ENCODE measurements around the gene ICAM2.
"Not testable (repeated sequence)": the region's sequence is repeated elsewhere in the genome, so short reads cannot be mapped to it uniquely, and the experiment has no call there.

Gene ICAM2

DNA sequence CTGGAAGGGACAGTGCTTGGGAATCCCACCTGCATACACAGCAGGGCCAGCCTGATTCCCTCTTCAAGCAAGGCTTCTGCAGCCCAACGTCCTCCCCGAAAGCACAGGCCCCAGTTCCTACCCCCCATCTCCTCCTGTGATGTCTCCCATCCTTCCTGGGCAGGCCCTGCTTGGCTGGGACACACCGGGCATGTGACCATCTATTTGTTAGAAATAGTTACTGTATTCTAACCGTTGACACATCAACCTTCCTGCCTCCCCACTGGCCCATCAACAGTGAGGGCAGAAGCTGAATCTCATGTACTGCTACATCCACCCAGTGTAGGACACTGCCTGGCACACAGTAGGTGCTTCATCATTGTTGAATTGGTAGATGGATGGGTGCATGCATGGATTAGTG lies 11.6 kb downstream of the ICAM2 start:
- H3K27me3 ChIP-seq (replicated peaks; ENCODE audit: insufficient read depth, low read length): no peaks in the 10 kb centered on the region
- DNase-seq: no peak
- no peaks in the 10 kb centered on the region for H3F3A ChIP-seq (ENCODE audit: insufficient read depth, low read length)
- H3K9ac ChIP-seq (ENCODE audit: low read length): no peak overlapping the region
- no peaks in the 10 kb centered on the region for H3K36me3 ChIP-seq (replicated peaks; ENCODE audit: insufficient read depth, low read length)
- no peaks in the 10 kb centered on the region for H3K9me3 ChIP-seq (replicated peaks; ENCODE audit: insufficient read depth, low read length)
- no peak overlapping the region for H3K27ac ChIP-seq (ENCODE audit: low read length)
- H3K4me2 ChIP-seq (ENCODE audit: low read depth, low read length): no peak overlapping the region
- H2AFZ ChIP-seq (ENCODE audit: low read length): no peak overlapping the region
- H3K4me1 ChIP-seq (ENCODE audit: low read length): no peaks in the 10 kb centered on the region
- H3K9me2 ChIP-seq (replicated peaks; ENCODE audit: insufficient read depth, low read length): no peaks in the 10 kb centered on the region
- no peak for TF ChIP-seq EZH2phosphoT487 (IDR thresholded peaks at IDR 0.05; ENCODE audit: low read length)
- TF ChIP-seq, protein P1, sequence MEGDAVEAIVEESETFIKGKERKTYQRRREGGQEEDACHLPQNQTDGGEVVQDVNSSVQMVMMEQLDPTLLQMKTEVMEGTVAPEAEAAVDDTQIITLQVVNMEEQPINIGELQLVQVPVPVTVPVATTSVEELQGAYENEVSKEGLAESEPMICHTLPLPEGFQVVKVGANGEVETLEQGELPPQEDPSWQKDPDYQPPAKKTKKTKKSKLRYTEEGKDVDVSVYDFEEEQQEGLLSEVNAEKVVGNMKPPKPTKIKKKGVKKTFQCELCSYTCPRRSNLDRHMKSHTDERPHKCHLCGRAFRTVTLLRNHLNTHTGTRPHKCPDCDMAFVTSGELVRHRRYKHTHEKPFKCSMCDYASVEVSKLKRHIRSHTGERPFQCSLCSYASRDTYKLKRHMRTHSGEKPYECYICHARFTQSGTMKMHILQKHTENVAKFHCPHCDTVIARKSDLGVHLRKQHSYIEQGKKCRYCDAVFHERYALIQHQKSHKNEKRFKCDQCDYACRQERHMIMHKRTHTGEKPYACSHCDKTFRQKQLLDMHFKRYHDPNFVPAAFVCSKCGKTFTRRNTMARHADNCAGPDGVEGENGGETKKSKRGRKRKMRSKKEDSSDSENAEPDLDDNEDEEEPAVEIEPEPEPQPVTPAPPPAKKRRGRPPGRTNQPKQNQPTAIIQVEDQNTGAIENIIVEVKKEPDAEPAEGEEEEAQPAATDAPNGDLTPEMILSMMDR (IDR thresholded peaks at IDR 0.05; ENCODE audit: low read length): no peak
- no peak for TF ChIP-seq EZH2 (optimal IDR thresholded peaks at IDR 0.05; ENCODE audit: low read depth, low read length)
- no peaks in the 10 kb centered on the region for H4K20me1 ChIP-seq (ENCODE audit: insufficient read depth, low read length)
- H3K79me2 ChIP-seq (ENCODE audit: low read length): peaks cover 43% of the 10 kb centered on the region
- H3K4me3 ChIP-seq (ENCODE audit: low read length): no peak overlapping the region

DNA sequence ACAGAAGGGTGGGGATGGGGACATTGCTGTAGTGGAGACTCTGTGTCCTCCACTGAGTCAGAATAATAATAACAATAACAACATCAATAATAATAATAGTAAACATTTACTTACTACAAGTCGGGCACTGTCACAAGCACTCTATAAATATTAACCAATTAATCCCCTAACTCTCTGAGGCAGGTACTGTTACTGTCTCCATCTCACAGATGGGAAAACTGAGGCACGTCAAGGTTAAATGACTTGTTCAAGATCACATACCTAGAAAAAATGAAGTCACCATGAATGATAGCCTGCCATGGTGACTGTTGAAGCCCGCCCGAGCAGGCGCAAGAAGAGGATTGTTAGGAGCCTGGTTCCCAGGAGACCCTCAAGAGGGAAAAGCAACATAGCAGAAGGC lies 12.1 kb downstream of the ICAM2 start:
- TF ChIP-seq EZH2phosphoT487 (IDR thresholded peaks at IDR 0.05; ENCODE audit: low read length) (no peak), EZH2 (optimal IDR thresholded peaks at IDR 0.05; ENCODE audit: low read depth, low read length) (no peak)
- TF ChIP-seq, protein P1 (IDR thresholded peaks at IDR 0.05; ENCODE audit: low read length): no peak
- H3K9me2 ChIP-seq (replicated peaks; ENCODE audit: insufficient read depth, low read length): no peaks in the 10 kb centered on the region
- H3K4me3 ChIP-seq (ENCODE audit: low read length): no peak overlapping the region
- no peak overlapping the region for H3K9ac ChIP-seq (ENCODE audit: low read length)
- H4K20me1 ChIP-seq (ENCODE audit: insufficient read depth, low read length): no peaks in the 10 kb centered on the region
- no peak overlapping the region for H3K27ac ChIP-seq (ENCODE audit: low read length)
- H2AFZ ChIP-seq (ENCODE audit: low read length): no peak overlapping the region
- peaks cover 38% of the 10 kb centered on the region for H3K79me2 ChIP-seq (ENCODE audit: low read length)
- no peaks in the 10 kb centered on the region for H3K4me1 ChIP-seq (ENCODE audit: low read length)
- no peak overlapping the region for H3K4me2 ChIP-seq (ENCODE audit: low read depth, low read length)
- H3K9me3 ChIP-seq (replicated peaks; ENCODE audit: insufficient read depth, low read length): no peaks in the 10 kb centered on the region
- no peaks in the 10 kb centered on the region for H3K36me3 ChIP-seq (replicated peaks; ENCODE audit: insufficient read depth, low read length)
- no peak for DNase-seq
- no peaks in the 10 kb centered on the region for H3F3A ChIP-seq (ENCODE audit: insufficient read depth, low read length)
- H3K27me3 ChIP-seq (replicated peaks; ENCODE audit: insufficient read depth, low read length): no peaks in the 10 kb centered on the region

- Histone ChIP-seq H2AFZ (ENCODE audit: low read length) (no peak overlapping the region), H3K4me1 (ENCODE audit: low read length) (no peaks in the 10 kb centered on the region)
Observed at GRCh38 chr17:64007838-64008282, 12.6 kb downstream of the ICAM2 start.

GRCh38 chr17:64007089-64007837 lies 13.2 kb downstream of the ICAM2 start:
- not testable (repeated sequence) for H3K27ac ChIP-seq (ENCODE audit: low read length); H3K36me3 ChIP-seq (replicated peaks; ENCODE audit: insufficient read depth, low read length); DNase-seq

More at GRCh38 chr17:64007838-64008282, 12.6 kb downstream of the ICAM2 start:
- no peaks in the 10 kb centered on the region for H3K9me2 ChIP-seq (replicated peaks; ENCODE audit: insufficient read depth, low read length)
- H3K36me3 ChIP-seq (replicated peaks; ENCODE audit: insufficient read depth, low read length): no peaks in the 10 kb centered on the region
- H3K79me2 ChIP-seq (ENCODE audit: low read length): peaks cover 33% of the 10 kb centered on the region
- TF ChIP-seq EZH2 (optimal IDR thresholded peaks at IDR 0.05; ENCODE audit: low read depth, low read length) (no peak), EZH2phosphoT487 (IDR thresholded peaks at IDR 0.05; ENCODE audit: low read length) (no peak)
- TF ChIP-seq, protein P1 (IDR thresholded peaks at IDR 0.05; ENCODE audit: low read length): no peak
- H4K20me1 ChIP-seq (ENCODE audit: insufficient read depth, low read length): no peaks in the 10 kb centered on the region
- no peak for DNase-seq
- H3K9me3 ChIP-seq (replicated peaks; ENCODE audit: insufficient read depth, low read length): no peaks in the 10 kb centered on the region
- no peak overlapping the region for H3K4me2 ChIP-seq (ENCODE audit: low read depth, low read length)
- H3F3A ChIP-seq (ENCODE audit: insufficient read depth, low read length): no peaks in the 10 kb centered on the region
- no peaks in the 10 kb centered on the region for H3K27me3 ChIP-seq (replicated peaks; ENCODE audit: insufficient read depth, low read length)
- no peak overlapping the region for H3K4me3 ChIP-seq (ENCODE audit: low read length)
- no peak overlapping the region for H3K9ac ChIP-seq (ENCODE audit: low read length)
- H3K27ac ChIP-seq (ENCODE audit: low read length): no peak overlapping the region

More at GRCh38 chr17:64007089-64007837, 13.2 kb downstream of the ICAM2 start:
- not testable (repeated sequence) for H3K9me3 ChIP-seq (replicated peaks; ENCODE audit: insufficient read depth, low read length); H3K4me2 ChIP-seq (ENCODE audit: low read depth, low read length); H3K9me2 ChIP-seq (replicated peaks; ENCODE audit: insufficient read depth, low read length); H3F3A ChIP-seq (ENCODE audit: insufficient read depth, low read length); H3K4me3 ChIP-seq (ENCODE audit: low read length); H2AFZ ChIP-seq (ENCODE audit: low read length); H3K27me3 ChIP-seq (replicated peaks; ENCODE audit: insufficient read depth, low read length); H4K20me1 ChIP-seq (ENCODE audit: insufficient read depth, low read length); H3K9ac ChIP-seq (ENCODE audit: low read length); H3K4me1 ChIP-seq (ENCODE audit: low read length)
- peaks cover 28% of the 10 kb centered on the region for H3K79me2 ChIP-seq (ENCODE audit: low read length)
